Large intestine (tissue), 1 donor: Measurements from ENCODE around the gene SON. TPM values are rescaled to one million over a fixed set of nuclear protein-coding genes. Genes with fewer than 3 reads are reported as not detected.

Experiments used
- polyA plus RNA-seq: library from polyadenylated mRNA; unstranded; fragments of 120-200 nt; gene quantifications from one replicate; pipeline ENCODE4 v1.2.1, GENCODE V29; 2013

SON gene
- polyA plus RNA-seq, 1 donor, result 252 TPM

Other genes with a start within 250 kb of the SON start
- gene IFNAR1, start 218.1 kb upstream of the SON start, polyA plus RNA-seq, result 26.7 TPM
- gene IFNGR2, start 139.6 kb upstream of the SON start, polyA plus RNA-seq, result 110 TPM
- 52.7 TPM for gene TMEM50B, start 63.1 kb upstream of the SON start, polyA plus RNA-seq
- 2.9 TPM for gene DNAJC28, start 51.3 kb upstream of the SON start, polyA plus RNA-seq
- gene GART, start 921 bp upstream of the SON start, polyA plus RNA-seq, result 62.2 TPM
- gene DONSON, start 45.6 kb downstream of the SON start, polyA plus RNA-seq, result 26.4 TPM
- gene CRYZL1, start 98.7 kb downstream of the SON start, polyA plus RNA-seq, result 38.2 TPM
- 36.0 TPM for gene ITSN1, start 99.5 kb downstream of the SON start, polyA plus RNA-seq